HEK293T (cell line): ENCODE measurements around the gene HOXA9.
A peak's percentile ranks its signal among the peaks of the same experiment; 100 is the strongest.

Source experiments
- ARNT ChIP-seq: fragments of 450-650 bp; IDR thresholded peaks from 2 replicates; pipeline ENCODE4 v1.6.1; 2017; ENCODE audit warnings: mild to moderate bottlenecking
- BHLHE40 ChIP-seq: fragments of 450-650 bp; IDR thresholded peaks from 2 replicates; pipeline ENCODE4 v1.6.1; 2016; ENCODE audit warnings: mild to moderate bottlenecking, moderate library complexity, borderline replicate concordance
- CTBP1 ChIP-seq: fragments of 450-650 bp; IDR thresholded peaks from 2 replicates; pipeline ENCODE4 v1.6.1; 2016; ENCODE audit warnings: borderline replicate concordance
- ELF4 ChIP-seq: fragments of 450-650 bp; IDR thresholded peaks from 2 replicates; pipeline ENCODE4 v1.6.1; 2017; ENCODE audit warnings: antibody characterized with exemption
- FOXA1 ChIP-seq: fragments of 450-650 bp; IDR thresholded peaks from 2 replicates; pipeline ENCODE4 v1.6.1; 2016; ENCODE audit warnings: mild to moderate bottlenecking
- FOXM1 ChIP-seq: fragments of 450-650 bp; IDR thresholded peaks from 2 replicates; pipeline ENCODE4 v1.6.1; 2017; ENCODE audit warnings: mild to moderate bottlenecking, borderline replicate concordance
- HDGF ChIP-seq: fragments of 450-650 bp; IDR thresholded peaks from 2 replicates; pipeline ENCODE4 v1.6.1; 2017; ENCODE audit warnings: antibody characterized with exemption, borderline replicate concordance
- LEF1 ChIP-seq: fragments of 450-650 bp; IDR thresholded peaks from 2 replicates; pipeline ENCODE4 v1.6.1; 2017; ENCODE audit warnings: mild to moderate bottlenecking, borderline replicate concordance
- NFRKB ChIP-seq: fragments of 450-650 bp; IDR thresholded peaks from 2 replicates; pipeline ENCODE4 v1.6.1; 2016; ENCODE audit warnings: mild to moderate bottlenecking, moderate library complexity
- SP1 ChIP-seq: fragments of 450-650 bp; IDR thresholded peaks from 2 replicates; pipeline ENCODE4 v1.6.1; 2017
- SUZ12 ChIP-seq: fragments of 450-650 bp; IDR thresholded peaks from 2 replicates; pipeline ENCODE4 v1.6.1; 2016; ENCODE audit warnings: mild to moderate bottlenecking
- TARDBP ChIP-seq: fragments of 450-650 bp; IDR thresholded peaks from 2 replicates; pipeline ENCODE4 v1.6.1; 2016
- TF ChIP-seq, protein P1 (sequence below): fragments of 450-650 bp; IDR thresholded peaks from 2 replicates; pipeline ENCODE4 v1.6.1; 2016

DNA sequence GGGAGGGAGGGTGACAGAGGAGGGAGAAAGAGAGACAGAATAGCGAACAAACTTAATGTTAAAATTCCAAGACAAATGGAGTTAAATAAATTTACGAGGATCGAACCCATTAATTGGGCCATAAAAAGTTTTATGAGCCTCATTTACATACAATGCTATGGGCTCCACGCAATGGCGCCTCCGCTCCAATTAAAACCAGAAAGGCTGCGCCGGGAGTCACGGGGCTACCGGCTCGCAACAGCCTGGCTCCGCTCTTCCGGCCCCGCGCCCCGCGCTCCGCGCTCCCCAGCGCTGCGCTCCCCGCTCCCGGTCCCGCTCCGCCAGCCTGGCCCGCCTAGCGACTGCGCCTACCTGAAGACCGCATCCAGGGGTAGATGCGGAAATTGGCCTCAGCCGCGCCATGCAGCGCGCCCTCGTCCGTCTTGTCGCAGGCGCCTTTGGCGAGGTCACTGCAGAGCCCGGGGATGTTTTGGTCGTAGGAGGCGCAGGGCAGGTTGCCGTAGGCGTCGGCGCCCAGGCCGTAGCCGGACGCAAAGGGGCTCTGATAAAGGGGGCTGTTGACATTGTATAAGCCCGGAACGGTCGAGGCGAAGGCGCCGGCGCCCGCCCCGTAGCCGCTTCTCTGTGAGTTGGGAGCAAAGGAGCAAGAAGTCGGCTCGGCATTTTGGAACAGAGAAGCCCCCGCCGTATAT is 9.4 kb downstream of the HOXA9 start:
- no peak for TF ChIP-seq BHLHE40
- TF ChIP-seq LEF1, result no peak
- TF ChIP-seq FOXA1, result no peak
- no peak for TF ChIP-seq SUZ12
- TF ChIP-seq SP1, result no peak
- TF ChIP-seq ARNT, result no peak
- TF ChIP-seq, protein P1, sequence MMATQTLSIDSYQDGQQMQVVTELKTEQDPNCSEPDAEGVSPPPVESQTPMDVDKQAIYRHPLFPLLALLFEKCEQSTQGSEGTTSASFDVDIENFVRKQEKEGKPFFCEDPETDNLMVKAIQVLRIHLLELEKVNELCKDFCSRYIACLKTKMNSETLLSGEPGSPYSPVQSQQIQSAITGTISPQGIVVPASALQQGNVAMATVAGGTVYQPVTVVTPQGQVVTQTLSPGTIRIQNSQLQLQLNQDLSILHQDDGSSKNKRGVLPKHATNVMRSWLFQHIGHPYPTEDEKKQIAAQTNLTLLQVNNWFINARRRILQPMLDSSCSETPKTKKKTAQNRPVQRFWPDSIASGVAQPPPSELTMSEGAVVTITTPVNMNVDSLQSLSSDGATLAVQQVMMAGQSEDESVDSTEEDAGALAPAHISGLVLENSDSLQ, result peak; percentile 10; the same call in 1 of the 2 replicates
- no peak for TF ChIP-seq FOXM1
- TF ChIP-seq TARDBP, result no peak
- TF ChIP-seq CTBP1, result no peak
- TF ChIP-seq NFRKB, result no peak
- TF ChIP-seq ELF4, result no peak
- no peak for TF ChIP-seq HDGF
